ENCODE results near the gene FETUB.

FETUB gene

DNA sequence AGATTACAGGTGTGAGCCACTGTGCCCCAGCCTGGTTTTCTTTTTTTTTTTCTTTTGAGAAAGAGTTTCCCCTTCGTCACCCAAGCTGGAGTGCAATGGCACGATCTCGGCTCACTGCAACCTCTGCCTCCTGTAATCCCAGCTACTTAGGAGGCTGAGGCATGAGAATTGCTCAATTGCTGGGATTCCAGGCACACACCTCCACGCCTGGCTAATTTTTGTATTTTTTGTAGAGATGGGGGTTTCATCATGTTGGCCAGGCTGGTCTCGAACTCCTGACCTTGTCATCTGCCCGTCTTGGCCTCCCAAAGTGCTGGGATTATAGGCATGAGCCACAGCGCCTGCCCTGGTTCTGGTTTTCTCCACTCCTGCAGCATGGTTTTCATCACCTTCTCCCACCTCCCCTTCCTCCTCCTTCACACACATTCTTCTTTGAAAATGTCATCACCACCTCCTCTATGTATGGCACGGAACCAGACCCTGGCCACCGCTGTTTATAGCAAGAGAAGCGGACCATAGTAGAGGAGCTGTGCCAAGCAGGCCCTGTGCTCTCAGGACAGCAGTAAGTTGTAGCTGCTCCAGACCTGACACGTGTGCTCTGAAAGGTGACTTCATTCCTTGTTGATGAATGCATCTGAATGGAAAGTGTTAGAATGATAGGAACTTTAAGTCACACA lies 42.0 kb upstream of the FETUB start:
- H3K27ac ChIP-seq: no peak overlapping the region
- TF ChIP-seq CTCF (conservative IDR thresholded peaks at IDR 0.05): no peak
- TF ChIP-seq ZFX (IDR thresholded peaks at IDR 0.05): no peak

DNA sequence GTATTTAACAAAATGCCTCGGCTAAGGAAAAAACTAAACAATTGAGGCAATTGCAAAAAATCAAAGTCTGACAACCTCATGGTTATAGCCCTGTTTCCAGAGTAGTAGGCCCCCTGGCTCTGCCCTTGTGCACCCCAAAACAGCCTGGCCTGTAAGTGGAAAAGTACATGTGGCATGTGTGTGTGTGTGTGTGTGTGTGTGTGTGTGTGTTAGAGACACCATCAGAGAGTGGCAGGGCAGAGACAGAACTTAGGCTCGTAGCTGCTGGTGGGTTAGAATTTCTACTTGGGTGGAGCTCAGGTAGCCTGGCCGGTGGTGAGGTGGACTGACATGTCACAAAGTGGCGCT lies 41.4 kb upstream of the FETUB start:
- TF ChIP-seq ZFX (IDR thresholded peaks at IDR 0.05) (no peak), CTCF (conservative IDR thresholded peaks at IDR 0.05) (no peak)

GRCh38 chr3:186599142-186599784 lies 40.9 kb upstream of the FETUB start:
- no peak overlapping the region for H3K27ac ChIP-seq
- TF ChIP-seq CTCF (conservative IDR thresholded peaks at IDR 0.05): no peak
- no peak for TF ChIP-seq ZFX (IDR thresholded peaks at IDR 0.05)

More for the DNA sequence above, 41.4 kb upstream of the FETUB start:
- H3K27ac ChIP-seq: no peak overlapping the region

- H3K27ac ChIP-seq: no peak overlapping the region
- TF ChIP-seq ZFX (IDR thresholded peaks at IDR 0.05): no peak
- no peak for TF ChIP-seq CTCF (conservative IDR thresholded peaks at IDR 0.05)
Measured at GRCh38 chr3:186599785-186600166, 40.4 kb upstream of the FETUB start.

DNA sequence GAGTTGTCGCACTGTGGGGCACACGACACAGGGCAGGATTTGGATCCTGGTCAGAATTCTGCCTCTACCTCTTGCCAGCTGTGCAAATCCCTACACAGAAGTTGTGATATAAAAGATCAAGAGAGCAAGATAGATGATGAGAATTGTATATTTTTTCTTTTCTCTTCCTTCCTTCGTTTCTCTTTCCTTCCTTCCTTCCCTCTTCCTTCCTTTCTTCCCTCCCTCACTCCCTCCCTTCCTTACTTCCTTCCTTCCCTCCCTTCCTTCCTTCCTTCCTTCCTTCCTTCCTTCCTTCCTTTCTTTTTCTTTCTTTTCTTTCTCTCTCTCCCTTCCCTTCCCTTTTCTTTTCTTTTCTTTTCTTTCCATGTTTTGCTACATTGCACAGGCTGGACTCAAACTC lies 39.3 kb upstream of the FETUB start:
- TF ChIP-seq CTCF (conservative IDR thresholded peaks at IDR 0.05): no peak
- TF ChIP-seq ZFX (IDR thresholded peaks at IDR 0.05): no peak
- no peak overlapping the region for H3K27ac ChIP-seq

- TF ChIP-seq CTCF (conservative IDR thresholded peaks at IDR 0.05) (no peak), ZFX (IDR thresholded peaks at IDR 0.05) (no peak)
- H3K27ac ChIP-seq: no peak overlapping the region
Measured at GRCh38 chr3:186603159-186603558, 37.0 kb upstream of the FETUB start.

DNA sequence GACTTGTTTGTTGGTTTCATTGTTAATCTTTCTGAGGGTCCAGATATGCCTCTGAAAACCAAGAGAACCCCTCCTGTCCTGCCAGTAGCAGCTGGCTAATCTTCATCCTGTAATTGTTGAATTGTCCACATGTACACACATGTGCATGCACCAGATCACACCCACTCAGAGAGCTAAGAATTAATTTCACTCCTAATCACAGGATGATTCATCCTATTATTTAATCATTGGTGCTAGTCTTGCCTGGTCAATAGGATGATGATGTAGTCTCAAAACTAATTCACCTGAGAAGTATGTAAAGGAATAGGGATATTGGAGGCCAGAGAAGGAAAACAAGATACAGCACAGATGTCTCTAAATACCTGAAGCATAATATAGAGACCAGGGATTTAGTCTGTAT lies 35.1 kb upstream of the FETUB start:
- no peak overlapping the region for H3K27ac ChIP-seq
- no peak for TF ChIP-seq ZFX (IDR thresholded peaks at IDR 0.05)
- TF ChIP-seq CTCF (conservative IDR thresholded peaks at IDR 0.05): no peak

Measured in C4-2B (cell line).